Muscle layer of colon (tissue), 2 donors: Measurements from ENCODE around the gene IL2RA.
A peak's percentile ranks its signal among the peaks of the same experiment; 100 is the strongest.

ENCODE experiments used
- H3K27ac ChIP-seq: one replicate; pipeline ENCODE4 v1.7.0; 2013; ENCODE audit warnings: low read depth, mild to moderate bottlenecking, low read length, moderate library complexity
- H3K27me3 ChIP-seq, 2 donors: one replicate each; pipeline ENCODE4 v1.7.0; 2013; ENCODE audit warnings: low read length in 2 of 2, mild to moderate bottlenecking in 2 of 2; ENCODE audit not compliant: insufficient read depth in 2 of 2, control insufficient read depth in 1 of 2
- H3K36me3 ChIP-seq: one replicate; pipeline ENCODE4 v1.7.0; 2013; ENCODE audit warnings: mild to moderate bottlenecking, low read length; ENCODE audit not compliant: insufficient read depth
- H3K4me1 ChIP-seq: one replicate; pipeline ENCODE4 v1.7.0; 2013; ENCODE audit warnings: mild to moderate bottlenecking, low read length; ENCODE audit not compliant: insufficient read depth
- H3K4me3 ChIP-seq, 2 donors: one replicate each; pipeline ENCODE4 v1.7.0; 2013; ENCODE audit warnings: low read length in 2 of 2, low read depth in 1 of 2, mild to moderate bottlenecking in 1 of 2, moderate library complexity in 1 of 2
- H3K9ac ChIP-seq: one replicate; pipeline ENCODE4 v1.7.0; 2013; ENCODE audit warnings: low read length
- H3K9me3 ChIP-seq: one replicate; pipeline ENCODE4 v1.7.0; 2013; ENCODE audit warnings: mild to moderate bottlenecking, low read length
- donor health status: abdominal sarcoma.
- donor health status: Adenocarcinoma of cecum.

Gene IL2RA

GRCh38 chr10:6095810-6096570 is 33.8 kb upstream of the IL2RA start:
- no peak overlapping the region for H3K27ac ChIP-seq
- no peak overlapping the region for H3K9ac ChIP-seq
- H3K4me1 ChIP-seq = peaks cover 25% of the 10 kb centered on the region
- H3K36me3 ChIP-seq = peaks cover 16% of the 10 kb centered on the region
- no peaks in the 10 kb centered on the region for H3K9me3 ChIP-seq
- H3K27me3 ChIP-seq = no peaks in the 10 kb centered on the region
- H3K4me3 ChIP-seq = no peak overlapping the region

GRCh38 chr10:6092731-6093130 is 30.6 kb upstream of the IL2RA start:
- Histone ChIP-seq H3K36me3 (peaks cover 7% of the 10 kb centered on the region), H3K4me3 (no peak overlapping the region), H3K27me3 (no peaks in the 10 kb centered on the region), H3K9ac (no peak overlapping the region), H3K9me3 (no peaks in the 10 kb centered on the region), H3K27ac (no peak overlapping the region), H3K4me1 (peaks cover 37% of the 10 kb centered on the region)

- Histone ChIP-seq H3K27ac (no peak overlapping the region), H3K36me3 (no peaks in the 10 kb centered on the region), H3K4me1 (peaks cover 38% of the 10 kb centered on the region), H3K4me3 (no peak overlapping the region), H3K9ac (no peak overlapping the region), H3K27me3 (no peaks in the 10 kb centered on the region), H3K9me3 (no peaks in the 10 kb centered on the region)
Measured at GRCh38 chr10:6091630-6092029, 29.5 kb upstream of the IL2RA start.

GRCh38 chr10:6089334-6090219 is 27.4 kb upstream of the IL2RA start:
- peak overlapping the region; percentile 87 for H3K9ac ChIP-seq
- H3K4me3 ChIP-seq = peak overlapping the region; percentile 66 to 94
- no peaks in the 10 kb centered on the region for H3K36me3 ChIP-seq
- peak overlapping the region; percentile 68 for H3K27ac ChIP-seq
- no peaks in the 10 kb centered on the region for H3K27me3 ChIP-seq
- peaks cover 34% of the 10 kb centered on the region for H3K4me1 ChIP-seq
- H3K9me3 ChIP-seq = no peaks in the 10 kb centered on the region

GRCh38 chr10:6088721-6089333 is 26.7 kb upstream of the IL2RA start, which contains the start of gene RBM17:
Gene RBM17 (plus strand): TSS chr10:6089034. CDS start chr10:6097066, 8,032 bp downstream.
- Histone ChIP-seq H3K27ac (peak within 1 kb of the TSS; percentile 68), H3K4me1 (peaks cover 31% of the 10 kb centered on the region), H3K9me3 (no peaks in the 10 kb centered on the region), H3K9ac (peak within 1 kb of the TSS; percentile 87), H3K4me3 (peak within 1 kb of the TSS; percentile 66 to 94), H3K27me3 (no peaks in the 10 kb centered on the region), H3K36me3 (no peaks in the 10 kb centered on the region)

- Histone ChIP-seq H3K4me3 (peak overlapping the region in 1 of 2 donors; percentile 30), H3K4me1 (peaks cover 25% of the 10 kb centered on the region), H3K27me3 (no peaks in the 10 kb centered on the region), H3K9me3 (no peaks in the 10 kb centered on the region), H3K9ac (no peak overlapping the region), H3K27ac (no peak overlapping the region), H3K36me3 (no peaks in the 10 kb centered on the region)
Measured at GRCh38 chr10:6086375-6087233, 24.4 kb upstream of the IL2RA start.

- Histone ChIP-seq H3K4me3 (no peak overlapping the region), H3K4me1 (peaks cover 8% of the 10 kb centered on the region), H3K27me3 (no peaks in the 10 kb centered on the region), H3K36me3 (no peaks in the 10 kb centered on the region), H3K9me3 (no peaks in the 10 kb centered on the region), H3K9ac (no peak overlapping the region), H3K27ac (no peak overlapping the region)
Measured at GRCh38 chr10:6083523-6084475, 21.6 kb upstream of the IL2RA start.

- peaks cover 8% of the 10 kb centered on the region for H3K4me1 ChIP-seq
- H3K4me3 ChIP-seq = no peak overlapping the region
- no peaks in the 10 kb centered on the region for H3K9me3 ChIP-seq
- no peak overlapping the region for H3K9ac ChIP-seq
- no peaks in the 10 kb centered on the region for H3K27me3 ChIP-seq
- H3K36me3 ChIP-seq = no peaks in the 10 kb centered on the region
- no peak overlapping the region for H3K27ac ChIP-seq
Measured at GRCh38 chr10:6082496-6083395, 20.6 kb upstream of the IL2RA start.

GRCh38 chr10:6080417-6080973 is 18.3 kb upstream of the IL2RA start:
- no peak overlapping the region for H3K4me3 ChIP-seq
- no peaks in the 10 kb centered on the region for H3K36me3 ChIP-seq
- H3K9me3 ChIP-seq = no peaks in the 10 kb centered on the region
- H3K4me1 ChIP-seq = no peaks in the 10 kb centered on the region
- no peaks in the 10 kb centered on the region for H3K27me3 ChIP-seq
- H3K9ac ChIP-seq = no peak overlapping the region
- no peak overlapping the region for H3K27ac ChIP-seq
